SH-SY5Y (cell line): ENCODE results near the gene LMO7.
A peak's percentile ranks its signal among the peaks of the same experiment; 100 is the strongest.

Experiments
- GATA2 ChIP-seq: IDR thresholded peaks from 2 replicates; pipeline ENCODE4 v1.6.1; 2011; ENCODE audit warnings: mild to moderate bottlenecking, low read depth, low read length
- GATA3 ChIP-seq: IDR thresholded peaks from 2 replicates; pipeline ENCODE4 v1.6.1; 2011; ENCODE audit warnings: low read depth, mild to moderate bottlenecking, low read length, moderate library complexity

LMO7 gene

DNA sequence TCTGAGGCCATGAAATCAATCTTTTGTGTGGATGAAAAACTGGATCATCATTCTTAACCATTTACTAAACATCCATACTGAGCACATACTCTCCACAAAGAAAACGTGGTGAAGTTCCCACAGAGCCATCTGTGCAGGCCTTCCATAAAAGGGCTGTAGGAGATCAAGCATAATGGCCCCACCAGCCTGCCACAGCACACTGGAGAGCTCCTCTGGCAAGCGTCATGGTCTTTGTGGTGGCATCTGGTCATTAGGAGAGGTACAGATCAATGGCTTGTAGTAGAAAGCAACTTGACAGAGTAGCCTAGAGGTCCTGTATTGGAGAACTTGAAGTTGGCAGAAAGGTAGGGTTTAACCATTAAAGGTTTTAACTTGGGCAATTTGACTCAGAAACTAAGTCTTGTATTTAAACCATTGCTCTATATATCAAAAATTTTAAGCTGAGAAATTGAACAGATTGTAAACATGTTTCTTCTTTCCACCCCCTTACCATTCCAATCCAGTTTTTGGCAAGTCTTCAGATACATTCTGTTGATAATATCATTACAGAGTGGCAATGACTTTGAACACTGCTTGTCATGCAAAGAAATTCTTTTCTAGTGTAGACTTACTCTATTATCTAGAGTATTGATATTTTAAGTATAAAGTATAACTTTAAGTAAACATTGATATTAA lies 128.3 kb downstream of the LMO7 start:
- no peak for TF ChIP-seq GATA3
- no peak for TF ChIP-seq GATA2

DNA sequence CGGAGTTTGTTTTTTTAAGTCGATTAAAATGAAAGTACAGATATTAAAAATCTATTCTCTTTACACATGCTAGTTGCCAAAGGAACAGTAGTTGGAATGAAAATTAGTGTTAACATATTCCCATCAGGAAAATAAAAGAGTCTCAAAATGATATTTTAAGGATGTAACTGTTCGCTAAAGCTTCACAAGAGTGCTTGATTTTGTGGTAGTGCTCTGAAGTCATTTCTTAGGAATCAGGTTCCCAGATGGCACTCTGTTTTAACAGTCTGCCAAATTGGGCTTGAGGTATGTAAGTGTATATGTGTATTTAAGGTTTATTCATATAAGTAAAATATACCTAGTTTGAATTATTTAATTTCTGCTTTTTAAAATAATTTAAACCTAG lies 128.8 kb downstream of the LMO7 start:
- TF ChIP-seq GATA2 (no peak), GATA3 (no peak)

DNA sequence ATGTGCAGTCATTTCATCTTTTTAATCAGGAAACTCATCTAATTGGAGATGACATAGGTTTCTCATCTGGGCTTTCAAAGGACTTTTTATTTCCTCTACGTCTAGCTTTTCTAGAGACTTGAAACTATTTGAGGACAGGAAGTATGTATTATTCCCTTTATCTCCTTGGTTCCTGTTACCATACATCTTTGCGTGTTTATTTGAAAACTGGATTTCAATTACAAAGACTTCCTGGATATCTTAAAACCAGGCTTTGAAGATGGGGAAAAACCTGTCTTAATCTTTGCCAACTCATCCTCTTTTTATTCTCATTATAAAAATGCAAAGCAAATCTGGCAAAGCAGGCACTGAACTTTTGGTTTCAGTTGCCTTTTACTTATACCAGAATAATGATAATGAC lies 130.5 kb downstream of the LMO7 start:
- TF ChIP-seq GATA2 (no peak), GATA3 (no peak)

DNA sequence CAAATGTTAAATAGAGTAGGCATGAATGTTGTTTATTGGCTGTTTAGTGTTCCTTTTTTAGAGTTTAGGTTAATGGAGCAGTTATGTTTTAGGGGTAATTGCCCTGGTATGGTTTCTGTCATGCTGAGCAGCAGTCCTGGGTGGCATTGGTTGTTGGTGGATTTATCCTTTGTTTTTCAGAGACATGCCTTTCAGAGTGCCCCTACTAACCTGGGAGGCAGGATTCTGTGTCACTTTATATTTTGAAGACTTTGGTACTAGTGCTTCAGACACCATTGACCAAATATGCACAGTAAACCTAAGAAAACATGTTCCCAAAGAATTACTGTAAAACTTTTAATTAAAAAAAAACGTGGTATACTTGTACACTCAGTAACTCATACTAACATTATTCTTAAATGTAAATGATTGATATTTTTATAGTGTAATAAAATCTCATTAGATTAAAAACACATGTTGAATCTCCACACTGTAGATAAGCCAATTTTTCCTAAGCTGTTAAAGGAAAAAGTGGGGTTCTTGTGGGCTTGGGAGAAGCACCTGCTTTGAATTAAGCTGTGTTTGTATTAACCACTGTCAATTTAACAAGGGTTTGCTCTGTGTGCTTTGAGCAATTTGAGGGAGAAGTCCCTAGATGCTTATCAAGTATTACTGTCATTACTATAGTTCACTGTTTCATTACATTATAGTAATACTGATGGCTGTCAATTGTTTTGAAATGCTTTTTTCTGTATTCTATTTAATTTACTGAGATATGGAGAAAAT lies 133.2 kb downstream of the LMO7 start:
- TF ChIP-seq GATA3, result peak; percentile 98
- TF ChIP-seq GATA2, result peak; percentile 89

DNA sequence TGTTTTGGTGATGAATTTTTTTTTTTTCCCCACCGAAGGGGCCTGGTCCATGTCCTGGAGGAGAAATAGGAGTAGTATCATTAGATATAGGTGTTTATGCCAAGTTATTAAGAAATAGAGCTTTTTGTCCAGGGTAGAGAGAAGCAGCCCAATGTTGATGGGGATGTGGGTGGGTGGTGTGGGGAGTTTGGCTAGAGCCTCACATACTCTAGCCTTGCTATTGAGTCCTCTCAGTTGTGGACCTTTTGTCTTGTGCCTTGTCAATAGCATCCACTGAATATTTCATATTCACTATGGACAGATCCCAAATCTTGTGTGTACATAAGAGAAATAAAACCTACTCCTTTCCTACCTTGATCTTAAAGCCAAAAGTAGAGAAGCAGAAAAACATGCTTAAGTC lies 134.0 kb downstream of the LMO7 start:
- TF ChIP-seq GATA2, result no peak
- TF ChIP-seq GATA3, result no peak

DNA sequence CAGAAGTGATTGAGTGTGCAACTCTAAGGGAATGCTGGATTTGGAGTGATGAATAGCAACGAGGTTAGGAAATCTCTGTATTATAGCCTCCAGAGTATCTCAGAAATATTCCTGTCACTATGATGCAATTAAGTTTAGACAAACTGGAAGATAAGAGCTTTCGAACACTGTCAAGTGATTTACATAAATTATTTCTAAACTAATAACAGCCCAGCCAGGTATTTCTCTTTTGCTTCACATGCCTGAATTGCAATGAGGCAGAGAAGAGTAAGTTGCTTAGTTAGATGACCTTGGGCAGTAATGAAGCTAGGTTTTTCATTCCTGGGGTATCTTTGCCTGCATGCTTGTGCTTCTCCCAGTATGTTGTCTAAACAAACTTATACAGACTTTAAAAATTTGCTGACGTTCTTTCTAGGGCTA lies 134.5 kb downstream of the LMO7 start:
- no peak for TF ChIP-seq GATA2

DNA sequence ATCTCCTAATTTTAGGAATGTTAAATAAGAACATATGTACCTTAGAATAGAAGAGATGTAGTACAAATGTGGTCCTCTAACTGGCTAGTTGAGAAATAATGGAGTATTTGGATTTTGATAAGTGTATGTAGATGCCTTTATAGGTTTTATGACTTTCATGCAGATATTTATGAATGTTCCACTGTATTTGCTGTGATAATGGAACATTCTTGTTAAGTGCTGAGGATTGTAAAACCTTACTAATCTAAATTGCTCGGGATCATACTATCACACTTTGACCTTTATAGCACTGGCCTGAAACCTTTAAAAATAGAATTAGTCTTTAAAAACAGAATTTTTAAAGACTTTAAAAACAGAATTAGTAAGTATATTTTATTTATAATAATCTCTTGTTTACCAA lies 135.1 kb downstream of the LMO7 start:
- TF ChIP-seq GATA2 (no peak), GATA3 (no peak)

DNA sequence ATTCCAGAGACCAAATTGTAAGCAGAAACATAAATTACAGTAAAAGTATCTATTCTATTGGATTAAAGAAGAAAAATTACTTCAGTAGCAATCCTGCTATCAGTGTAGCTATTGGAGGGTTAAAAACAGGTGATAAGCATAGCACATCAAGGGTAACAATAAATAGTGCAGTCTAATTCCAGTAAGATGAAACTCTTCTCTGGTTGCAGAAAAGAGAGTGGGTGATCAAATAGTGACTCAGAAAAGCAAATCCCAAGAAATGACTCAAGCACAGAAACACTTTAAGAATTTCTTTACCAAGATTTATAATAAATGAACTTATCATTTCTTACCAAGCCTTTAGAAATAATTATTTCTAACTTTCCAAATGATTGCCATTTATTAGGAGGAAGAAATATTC lies 135.7 kb downstream of the LMO7 start:
- no peak for TF ChIP-seq GATA2

DNA sequence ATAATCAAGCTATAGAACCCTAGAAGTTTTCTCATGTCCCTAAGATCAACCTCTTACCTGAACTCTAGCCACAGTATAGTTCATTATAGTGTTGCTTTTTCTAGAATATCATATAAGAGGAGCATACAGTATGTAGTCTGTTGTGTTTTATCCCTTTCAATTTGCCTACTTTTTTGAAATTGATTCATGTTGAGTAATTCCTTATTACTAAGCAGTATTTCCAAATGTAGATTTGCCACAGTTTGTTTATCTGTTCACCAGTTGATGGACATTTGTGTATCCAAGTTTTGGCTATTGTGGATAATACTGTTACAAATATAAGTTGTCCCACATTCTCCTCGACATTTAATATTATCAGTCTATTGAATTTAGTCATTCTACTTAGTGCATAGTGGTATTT lies 138.0 kb downstream of the LMO7 start:
- TF ChIP-seq GATA2, result no peak
- TF ChIP-seq GATA3, result no peak

DNA sequence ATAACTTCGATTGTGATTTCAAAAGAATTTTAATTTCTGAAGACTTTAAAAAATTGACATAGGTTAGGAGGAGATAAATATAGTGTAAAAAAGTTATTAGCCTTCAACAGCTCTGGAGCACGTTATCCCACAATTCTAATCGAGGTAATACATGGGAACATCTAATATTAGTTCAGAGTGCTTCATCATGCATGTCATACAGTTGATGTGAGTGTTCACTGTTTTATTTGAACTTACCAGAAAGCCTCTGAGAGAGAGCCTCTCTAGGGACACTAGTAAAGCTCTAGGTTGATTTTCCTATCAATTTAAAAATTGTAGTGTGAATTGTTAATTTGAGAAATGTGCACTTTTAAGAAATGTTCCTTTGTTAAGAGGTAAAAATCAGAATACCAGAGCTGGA lies 140.4 kb downstream of the LMO7 start:
- TF ChIP-seq GATA2, result no peak
- TF ChIP-seq GATA3, result no peak

DNA sequence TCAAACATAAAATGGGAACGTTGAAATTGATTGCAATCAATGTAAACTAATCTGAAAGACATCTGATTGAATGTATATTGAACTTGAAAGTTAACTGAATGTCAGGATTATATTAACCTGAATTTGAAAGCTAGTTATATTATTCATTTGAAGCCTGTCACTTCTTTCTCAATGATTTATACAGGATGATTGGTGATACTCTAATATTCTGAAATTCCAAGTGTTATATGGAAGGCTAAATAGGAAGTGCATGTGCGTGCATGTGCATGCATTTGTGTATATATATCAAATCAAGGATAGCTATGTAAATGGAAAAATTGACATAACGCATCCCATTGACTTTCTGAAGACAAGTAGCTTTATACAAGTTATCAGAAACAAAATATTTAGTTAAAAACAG lies 143.3 kb downstream of the LMO7 start:
- TF ChIP-seq GATA2 (no peak), GATA3 (no peak)

DNA sequence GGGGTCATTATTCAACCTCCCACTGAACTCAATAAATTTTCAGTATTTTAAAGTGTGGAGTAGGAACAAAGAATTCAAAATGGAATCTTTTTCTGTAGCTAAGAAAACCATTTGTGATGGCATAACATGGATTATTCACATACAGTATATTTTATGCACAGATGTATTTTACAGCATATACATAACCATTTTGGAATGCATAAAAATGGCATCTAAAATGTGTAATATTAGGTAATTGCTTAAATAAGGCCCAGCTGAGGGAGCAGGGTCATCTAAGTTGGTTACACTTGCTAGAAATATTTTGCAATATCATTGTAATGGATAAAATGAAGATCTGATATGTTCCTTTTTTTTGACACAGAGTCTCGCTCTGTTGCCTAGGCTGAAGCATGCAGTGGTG lies 146.9 kb downstream of the LMO7 start:
- TF ChIP-seq GATA2 (no peak), GATA3 (no peak)

DNA sequence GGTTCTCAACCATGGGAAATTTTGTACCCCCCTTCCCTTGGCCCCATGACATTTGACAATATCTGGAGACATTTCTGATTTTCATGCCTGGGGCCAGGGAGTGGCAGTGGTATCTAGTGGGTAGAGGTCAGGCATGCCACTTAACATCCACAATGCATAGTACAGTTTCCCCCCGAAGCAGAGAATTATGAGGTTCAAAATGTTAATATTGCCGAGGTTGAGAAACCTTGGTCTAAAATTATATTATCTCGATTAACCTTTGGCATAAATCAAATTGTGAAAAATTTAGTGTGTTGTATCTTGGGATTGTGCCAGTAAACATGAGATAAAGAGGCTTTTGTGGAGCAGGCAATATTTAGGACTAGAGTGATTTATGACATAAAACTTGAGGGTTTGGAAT lies 147.9 kb downstream of the LMO7 start:
- TF ChIP-seq GATA3, result no peak
- peak; percentile 76 for TF ChIP-seq GATA2

DNA sequence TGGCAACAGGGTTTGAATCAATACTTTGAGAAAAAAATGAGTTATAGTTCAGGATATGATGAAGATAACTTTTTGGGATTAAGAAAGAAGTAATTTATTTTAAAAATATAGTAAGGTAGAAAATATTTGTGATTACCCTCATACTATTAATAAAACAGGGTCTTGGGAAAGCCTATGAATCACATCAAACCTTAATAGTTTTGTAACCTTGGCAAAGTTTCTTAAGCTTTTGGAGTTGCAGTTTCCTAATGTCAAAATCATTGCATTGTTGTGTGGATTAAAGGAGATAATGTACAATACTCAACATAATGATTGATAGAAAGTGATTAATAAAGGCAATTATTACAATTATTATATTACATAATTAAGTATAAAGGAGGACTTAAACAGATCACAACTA lies 149.0 kb downstream of the LMO7 start:
- no peak for TF ChIP-seq GATA3
- TF ChIP-seq GATA2, result no peak

DNA sequence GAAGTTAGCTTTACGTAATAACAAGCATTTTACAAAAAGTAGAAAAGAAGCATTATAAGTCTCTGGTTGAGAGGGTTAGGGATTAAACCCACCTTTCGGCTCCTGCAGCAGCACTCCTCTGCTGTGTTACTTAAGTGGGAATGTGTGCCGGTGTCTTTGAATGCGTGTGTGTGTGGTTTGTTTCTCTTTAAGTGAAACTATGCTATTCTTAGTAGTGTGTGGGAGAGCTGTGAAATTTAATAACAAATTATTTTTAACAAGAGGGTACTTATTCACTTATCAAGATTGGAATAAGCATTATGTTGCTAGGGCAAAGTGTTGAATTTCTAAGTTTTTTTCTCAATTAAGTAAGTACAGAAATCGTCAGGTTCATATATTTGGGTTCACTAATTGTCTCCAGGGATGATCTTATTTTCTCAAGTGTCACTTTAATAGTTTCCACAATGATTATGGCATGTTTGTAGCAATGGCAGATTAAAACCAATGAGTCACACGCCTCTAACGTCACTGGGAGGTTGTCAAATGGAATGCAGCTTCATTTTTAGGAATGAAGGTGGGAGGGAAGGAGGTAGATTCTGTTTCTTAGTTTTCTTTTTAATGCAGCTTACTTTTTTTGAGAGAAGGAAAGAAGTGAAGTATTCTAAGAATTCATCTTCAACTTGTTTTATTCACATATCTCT lies 151.3 kb downstream of the LMO7 start:
- TF ChIP-seq GATA3 (no peak), GATA2 (no peak)
